HepG2 (cell line): ENCODE data around the gene SLC39A8. TPM values are rescaled to one million over a fixed set of nuclear protein-coding genes. Genes with fewer than 3 reads are reported as not detected.

Experiments used
- ERF ChIP-seq: IDR thresholded peaks from 2 replicates; pipeline ENCODE4 v1.6.1; 2018; ENCODE audit warnings: missing biosample characterization, missing genetic modification reagents
- ETV5 ChIP-seq: IDR thresholded peaks from 2 replicates; pipeline ENCODE4 v1.6.1; 2018; ENCODE audit warnings: missing biosample characterization, missing genetic modification reagents, inconsistent platforms, borderline replicate concordance
- FOXP1 ChIP-seq, 2 experiments: fragments of 450-650 bp in 1 of 2; IDR thresholded peaks; 2 replicates each; pipeline ENCODE4 v1.6.1; 2017 to 2018; ENCODE audit warnings: antibody characterized with exemption in 1 of 2
- HES4 ChIP-seq: sonication (generic); formaldehyde crosslinking; IDR thresholded peaks from 2 replicates; pipeline ENCODE4 v1.9.0; 2021; ENCODE audit warnings: mild to moderate bottlenecking, missing genetic modification reagents, borderline replicate concordance
- KAT2B ChIP-seq: fragments of 150-350 bp; IDR thresholded peaks from 2 replicates; pipeline ENCODE4 v1.6.1; 2014; ENCODE audit warnings: low read depth, low read length, borderline replicate concordance
- KLF12 ChIP-seq: sonication (generic); formaldehyde crosslinking; IDR thresholded peaks from 2 replicates; pipeline ENCODE4 v1.4.0; 2020; ENCODE audit warnings: missing genetic modification reagents, borderline replicate concordance
- NCOA1 ChIP-seq: sonication (generic); formaldehyde crosslinking; IDR thresholded peaks from 2 replicates; pipeline ENCODE4 v1.9.0; 2021; ENCODE audit warnings: missing genetic modification reagents
- PLRG1 ChIP-seq: fragments of 450-650 bp; conservative IDR thresholded peaks from 2 replicates; pipeline ENCODE4 v1.6.1; 2016
- POGZ ChIP-seq: sonication (generic); formaldehyde crosslinking; IDR thresholded peaks from 2 replicates; pipeline ENCODE4 v1.4.0; 2020; ENCODE audit warnings: mild to moderate bottlenecking, missing genetic modification reagents
- RBM22 ChIP-seq: fragments of 200-400 bp; formaldehyde crosslinking; optimal IDR thresholded peaks from 2 replicates; pipeline ENCODE3; 2017; ENCODE audit warnings: mild to moderate bottlenecking, low read length, moderate library complexity
- REXO4 ChIP-seq: sonication (generic); formaldehyde crosslinking; IDR thresholded peaks from 2 replicates; pipeline ENCODE4 v1.8.0; 2022; ENCODE audit warnings: missing genetic modification reagents, mild to moderate bottlenecking, borderline replicate concordance
- SALL2 ChIP-seq: sonication (generic); formaldehyde crosslinking; IDR thresholded peaks from 2 replicates; pipeline ENCODE4 v1.8.1; 2023; ENCODE audit warnings: mild to moderate bottlenecking, missing genetic modification reagents, inconsistent platforms
- SCMH1 ChIP-seq: sonication (generic); formaldehyde crosslinking; IDR thresholded peaks from 2 replicates; pipeline ENCODE4 v1.9.0; 2021; ENCODE audit warnings: missing genetic modification reagents, mild to moderate bottlenecking, borderline replicate concordance
- SP5 ChIP-seq: IDR thresholded peaks from 2 replicates; pipeline ENCODE4 v1.6.1; 2016; ENCODE audit warnings: low read depth, borderline replicate concordance
- ZBTB3 ChIP-seq: sonication (generic); formaldehyde crosslinking; IDR thresholded peaks from 2 replicates; pipeline ENCODE4 v1.4.0; 2020; ENCODE audit warnings: low read depth, mild to moderate bottlenecking, moderate library complexity, missing genetic modification reagents, borderline replicate concordance
- ZKSCAN8 ChIP-seq: IDR thresholded peaks from 2 replicates; pipeline ENCODE4 v1.6.1; 2016; ENCODE audit warnings: borderline replicate concordance, missing genetic modification reagents, missing compliant biosample characterization
- ZNF468 ChIP-seq: sonication (generic); formaldehyde crosslinking; IDR thresholded peaks from 2 replicates; pipeline ENCODE4 v1.8.0; 2022; ENCODE audit warnings: mild to moderate bottlenecking, moderate library complexity, missing genetic modification reagents
- ZNF550 ChIP-seq: sonication (generic); formaldehyde crosslinking; IDR thresholded peaks from 2 replicates; pipeline ENCODE4 v1.4.0; 2020; ENCODE audit warnings: mild to moderate bottlenecking, missing genetic modification reagents, borderline replicate concordance
- ZNF703 ChIP-seq: sonication (generic); formaldehyde crosslinking; IDR thresholded peaks from 2 replicates; pipeline ENCODE4 v1.5.1; 2020; ENCODE audit warnings: missing genetic modification reagents, mild to moderate bottlenecking, moderate library complexity, borderline replicate concordance
- ZNF841 ChIP-seq: sonication (generic); formaldehyde crosslinking; IDR thresholded peaks from 2 replicates; pipeline ENCODE4 v1.8.1; 2023; ENCODE audit warnings: missing genetic modification reagents, borderline replicate concordance
- polyA plus RNA-seq, 8 experiments: library from polyadenylated mRNA; depleted of rRNA in 3 of 8; stranded (reverse) in 7 of 8; unstranded in 1 of 8; fragments of >200 nt; fragmentation: Illumina TruSeq in 4 of 8; extraction: Trizol in 4 of 8; gene quantifications; 2 replicates each; pipeline versions ENCODE4 v1.2.1 to v1.2.3, GENCODE V29; 2011 to 2016; ENCODE audit warnings: low read depth in 4 of 8, missing spikeins in 1 of 8, mixed read lengths in 1 of 8; ENCODE audit not compliant: insufficient read depth in 1 of 8
- total RNA-seq, 5 experiments: library from RNA; depleted of rRNA; stranded (reverse); fragments of >200 nt; fragmentation: Illumina TruSeq; extraction: Trizol; gene quantifications; 2 replicates each; pipeline ENCODE4 v1.2.3, GENCODE V29; 2016; ENCODE audit warnings: low read depth in 1 of 5
- TF ChIP-seq, protein P1 (sequence below): sonication (generic); formaldehyde crosslinking; IDR thresholded peaks from 2 replicates; pipeline ENCODE4 v1.5.1; 2020; ENCODE audit warnings: missing genetic modification reagents, mild to moderate bottlenecking, borderline replicate concordance
- TF ChIP-seq, protein P2 (sequence below): sonication (generic); formaldehyde crosslinking; IDR thresholded peaks from 2 replicates; pipeline ENCODE4 v1.4.0; 2020; ENCODE audit warnings: missing genetic modification reagents
- TF ChIP-seq, protein P3 (sequence below): sonication (generic); formaldehyde crosslinking; IDR thresholded peaks from 2 replicates; pipeline ENCODE4 v1.4.0; 2020; ENCODE audit warnings: mild to moderate bottlenecking, missing genetic modification reagents

SLC39A8 gene
- total and polyA plus RNA-seq, 2 of the 13 experiments (the other 11 are each of a cell fraction or from before 2014, with no cell fraction given), result 0.22 to 0.38 TPM

DNA sequence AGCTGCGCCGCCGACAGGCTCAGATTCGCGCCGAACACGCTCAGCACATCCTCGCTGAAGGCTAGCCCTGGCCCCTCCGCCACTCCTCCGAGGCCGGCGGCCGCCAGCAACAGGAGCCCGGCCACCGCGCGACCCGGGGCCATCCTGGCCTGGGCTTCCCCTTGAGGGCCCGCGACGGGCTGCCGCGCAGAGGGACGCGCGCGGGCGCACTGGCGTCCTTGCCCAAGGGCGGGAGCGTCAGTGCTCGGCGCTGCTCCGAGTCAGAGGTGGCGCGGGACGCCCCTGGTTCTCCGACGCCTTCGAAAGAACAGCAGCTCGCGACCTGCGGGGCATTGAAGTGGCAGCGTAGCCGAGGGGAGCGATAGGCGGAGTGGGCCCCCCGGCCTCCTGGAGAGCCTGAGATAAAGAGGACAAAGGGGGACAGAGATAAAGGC, 745 bp downstream of the SLC39A8 start (continued):
- TF ChIP-seq SCMH1 (CRISPR knock-in tag) (no peak), ZKSCAN8 (CRISPR knock-in tag) (no peak), KAT2B (no peak), ZNF841 (CRISPR knock-in tag) (no peak), REXO4 (CRISPR knock-in tag) (no peak), NCOA1 (CRISPR knock-in tag) (no peak), ERF (CRISPR knock-in tag) (no peak), HES4 (CRISPR knock-in tag) (no peak; the same call in 1 of the 2 replicates), POGZ (no peak), FOXP1 (IDR thresholded peaks at IDR 0.05) (no peak), FOXP1 (CRISPR knock-in tag; IDR thresholded peaks at IDR 0.05) (no peak), ZNF703 (CRISPR knock-in tag) (0 out of 2 replicates have a peak, but pooled peaks have one; percentile 41), PLRG1 (no peak), ZBTB3 (CRISPR knock-in tag) (no peak), RBM22 (no peak), SP5 (CRISPR knock-in tag) (no peak), ZNF468 (CRISPR knock-in tag) (0 out of 2 replicates have a peak, but pooled peaks have one; percentile 48), KLF12 (CRISPR knock-in tag) (0 out of 2 replicates have a peak, but pooled peaks have one; percentile 37), ETV5 (CRISPR knock-in tag) (no peak), SALL2 (CRISPR knock-in tag) (0 out of 2 replicates have a peak, but pooled peaks have one; percentile 22), ZNF550 (CRISPR knock-in tag) (no peak)
- TF ChIP-seq, protein P1, sequence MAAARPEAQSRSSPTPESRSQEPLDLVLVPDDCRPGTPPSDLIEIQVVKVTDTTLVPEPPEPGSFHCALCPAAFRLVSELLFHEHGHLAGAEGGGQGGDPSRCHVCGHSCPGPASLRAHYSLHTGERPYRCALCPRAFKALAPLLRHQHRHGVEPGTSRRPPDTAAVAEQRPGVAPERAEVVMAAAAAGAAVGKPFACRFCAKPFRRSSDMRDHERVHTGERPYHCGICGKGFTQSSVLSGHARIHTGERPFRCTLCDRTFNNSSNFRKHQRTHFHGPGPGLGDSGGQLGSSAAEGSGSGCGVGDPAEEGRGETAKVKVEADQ (CRISPR knock-in tag), result no peak
- TF ChIP-seq, protein P2, sequence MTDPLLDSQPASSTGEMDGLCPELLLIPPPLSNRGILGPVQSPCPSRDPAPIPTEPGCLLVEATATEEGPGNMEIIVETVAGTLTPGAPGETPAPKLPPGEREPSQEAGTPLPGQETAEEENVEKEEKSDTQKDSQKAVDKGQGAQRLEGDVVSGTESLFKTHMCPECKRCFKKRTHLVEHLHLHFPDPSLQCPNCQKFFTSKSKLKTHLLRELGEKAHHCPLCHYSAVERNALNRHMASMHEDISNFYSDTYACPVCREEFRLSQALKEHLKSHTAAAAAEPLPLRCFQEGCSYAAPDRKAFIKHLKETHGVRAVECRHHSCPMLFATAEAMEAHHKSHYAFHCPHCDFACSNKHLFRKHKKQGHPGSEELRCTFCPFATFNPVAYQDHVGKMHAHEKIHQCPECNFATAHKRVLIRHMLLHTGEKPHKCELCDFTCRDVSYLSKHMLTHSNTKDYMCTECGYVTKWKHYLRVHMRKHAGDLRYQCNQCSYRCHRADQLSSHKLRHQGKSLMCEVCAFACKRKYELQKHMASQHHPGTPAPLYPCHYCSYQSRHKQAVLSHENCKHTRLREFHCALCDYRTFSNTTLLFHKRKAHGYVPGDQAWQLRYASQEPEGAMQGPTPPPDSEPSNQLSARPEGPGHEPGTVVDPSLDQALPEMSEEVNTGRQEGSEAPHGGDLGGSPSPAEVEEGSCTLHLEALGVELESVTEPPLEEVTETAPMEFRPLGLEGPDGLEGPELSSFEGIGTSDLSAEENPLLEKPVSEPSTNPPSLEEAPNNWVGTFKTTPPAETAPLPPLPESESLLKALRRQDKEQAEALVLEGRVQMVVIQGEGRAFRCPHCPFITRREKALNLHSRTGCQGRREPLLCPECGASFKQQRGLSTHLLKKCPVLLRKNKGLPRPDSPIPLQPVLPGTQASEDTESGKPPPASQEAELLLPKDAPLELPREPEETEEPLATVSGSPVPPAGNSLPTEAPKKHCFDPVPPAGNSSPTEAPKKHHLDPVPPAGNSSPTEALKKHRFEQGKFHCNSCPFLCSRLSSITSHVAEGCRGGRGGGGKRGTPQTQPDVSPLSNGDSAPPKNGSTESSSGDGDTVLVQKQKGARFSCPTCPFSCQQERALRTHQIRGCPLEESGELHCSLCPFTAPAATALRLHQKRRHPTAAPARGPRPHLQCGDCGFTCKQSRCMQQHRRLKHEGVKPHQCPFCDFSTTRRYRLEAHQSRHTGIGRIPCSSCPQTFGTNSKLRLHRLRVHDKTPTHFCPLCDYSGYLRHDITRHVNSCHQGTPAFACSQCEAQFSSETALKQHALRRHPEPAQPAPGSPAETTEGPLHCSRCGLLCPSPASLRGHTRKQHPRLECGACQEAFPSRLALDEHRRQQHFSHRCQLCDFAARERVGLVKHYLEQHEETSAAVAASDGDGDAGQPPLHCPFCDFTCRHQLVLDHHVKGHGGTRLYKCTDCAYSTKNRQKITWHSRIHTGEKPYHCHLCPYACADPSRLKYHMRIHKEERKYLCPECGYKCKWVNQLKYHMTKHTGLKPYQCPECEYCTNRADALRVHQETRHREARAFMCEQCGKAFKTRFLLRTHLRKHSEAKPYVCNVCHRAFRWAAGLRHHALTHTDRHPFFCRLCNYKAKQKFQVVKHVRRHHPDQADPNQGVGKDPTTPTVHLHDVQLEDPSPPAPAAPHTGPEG (CRISPR knock-in tag), result peak; percentile 97
- TF ChIP-seq, protein P3, sequence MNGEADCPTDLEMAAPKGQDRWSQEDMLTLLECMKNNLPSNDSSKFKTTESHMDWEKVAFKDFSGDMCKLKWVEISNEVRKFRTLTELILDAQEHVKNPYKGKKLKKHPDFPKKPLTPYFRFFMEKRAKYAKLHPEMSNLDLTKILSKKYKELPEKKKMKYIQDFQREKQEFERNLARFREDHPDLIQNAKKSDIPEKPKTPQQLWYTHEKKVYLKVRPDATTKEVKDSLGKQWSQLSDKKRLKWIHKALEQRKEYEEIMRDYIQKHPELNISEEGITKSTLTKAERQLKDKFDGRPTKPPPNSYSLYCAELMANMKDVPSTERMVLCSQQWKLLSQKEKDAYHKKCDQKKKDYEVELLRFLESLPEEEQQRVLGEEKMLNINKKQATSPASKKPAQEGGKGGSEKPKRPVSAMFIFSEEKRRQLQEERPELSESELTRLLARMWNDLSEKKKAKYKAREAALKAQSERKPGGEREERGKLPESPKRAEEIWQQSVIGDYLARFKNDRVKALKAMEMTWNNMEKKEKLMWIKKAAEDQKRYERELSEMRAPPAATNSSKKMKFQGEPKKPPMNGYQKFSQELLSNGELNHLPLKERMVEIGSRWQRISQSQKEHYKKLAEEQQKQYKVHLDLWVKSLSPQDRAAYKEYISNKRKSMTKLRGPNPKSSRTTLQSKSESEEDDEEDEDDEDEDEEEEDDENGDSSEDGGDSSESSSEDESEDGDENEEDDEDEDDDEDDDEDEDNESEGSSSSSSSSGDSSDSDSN, result no peak; the same call in 1 of the 2 replicates
